ENCODE results near the gene CEBPG. TPM values are rescaled to one million over a fixed set of nuclear protein-coding genes. Genes with fewer than 3 reads are reported as not detected.

Gene CEBPG
- total RNA-seq, 1 donor from 2014 or later = 19.5 TPM

DNA sequence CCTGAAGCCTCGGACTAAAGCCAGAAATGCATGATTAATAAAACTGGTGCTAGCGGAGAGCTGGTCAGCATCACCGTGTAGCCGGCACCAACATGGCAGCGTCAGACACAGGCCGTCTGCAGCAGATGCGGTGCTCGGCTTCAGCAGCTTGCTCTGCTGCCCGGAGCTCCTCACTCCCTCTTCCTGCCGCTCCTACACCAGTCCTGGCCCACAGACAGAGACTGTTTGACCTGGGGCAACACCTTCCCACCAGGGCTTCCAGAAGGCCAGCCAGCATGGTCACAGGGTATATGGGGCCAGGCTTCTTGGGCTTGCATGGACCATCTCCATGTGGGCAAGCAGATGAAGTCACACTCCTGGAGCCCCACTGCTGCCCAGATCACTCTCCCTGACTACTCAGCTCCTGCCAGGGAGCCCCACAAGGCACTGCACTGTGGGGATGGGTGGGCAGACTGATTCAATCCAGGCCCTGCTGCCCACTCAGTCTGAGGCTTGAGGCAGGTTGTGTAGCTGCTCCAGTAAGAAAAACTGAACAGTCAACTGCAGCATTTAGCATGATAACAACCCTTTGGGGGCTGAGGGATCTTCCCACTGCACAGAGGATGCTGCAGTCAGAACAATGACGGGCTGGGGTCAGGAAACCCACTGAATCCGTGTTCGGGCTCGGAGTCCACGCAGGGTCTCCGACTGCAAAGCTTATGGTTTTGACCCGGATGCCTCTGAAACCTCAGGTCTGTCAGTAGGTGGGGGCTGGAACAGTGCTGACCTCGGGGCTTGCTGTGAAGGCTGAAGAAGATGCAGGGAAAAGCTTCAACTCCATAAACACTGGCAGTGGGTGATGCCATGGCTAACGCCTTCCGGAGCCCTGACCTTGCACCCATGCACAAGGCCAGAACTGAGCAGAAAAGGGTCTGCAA lies 45.6 kb downstream of the CEBPG start:
- Mint-ChIP-seq H3K27ac (no peak overlapping the region), H3K9me3 (no peaks in the 10 kb centered on the region), H3K4me3 (no peak overlapping the region), H3K27me3 (ENCODE audit: low read depth) (no peaks in the 10 kb centered on the region), H3K4me1 (peaks cover 9% of the 10 kb centered on the region), H3K36me3 (no peaks in the 10 kb centered on the region)
- TF ChIP-seq, protein P1, sequence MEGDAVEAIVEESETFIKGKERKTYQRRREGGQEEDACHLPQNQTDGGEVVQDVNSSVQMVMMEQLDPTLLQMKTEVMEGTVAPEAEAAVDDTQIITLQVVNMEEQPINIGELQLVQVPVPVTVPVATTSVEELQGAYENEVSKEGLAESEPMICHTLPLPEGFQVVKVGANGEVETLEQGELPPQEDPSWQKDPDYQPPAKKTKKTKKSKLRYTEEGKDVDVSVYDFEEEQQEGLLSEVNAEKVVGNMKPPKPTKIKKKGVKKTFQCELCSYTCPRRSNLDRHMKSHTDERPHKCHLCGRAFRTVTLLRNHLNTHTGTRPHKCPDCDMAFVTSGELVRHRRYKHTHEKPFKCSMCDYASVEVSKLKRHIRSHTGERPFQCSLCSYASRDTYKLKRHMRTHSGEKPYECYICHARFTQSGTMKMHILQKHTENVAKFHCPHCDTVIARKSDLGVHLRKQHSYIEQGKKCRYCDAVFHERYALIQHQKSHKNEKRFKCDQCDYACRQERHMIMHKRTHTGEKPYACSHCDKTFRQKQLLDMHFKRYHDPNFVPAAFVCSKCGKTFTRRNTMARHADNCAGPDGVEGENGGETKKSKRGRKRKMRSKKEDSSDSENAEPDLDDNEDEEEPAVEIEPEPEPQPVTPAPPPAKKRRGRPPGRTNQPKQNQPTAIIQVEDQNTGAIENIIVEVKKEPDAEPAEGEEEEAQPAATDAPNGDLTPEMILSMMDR (IDR thresholded peaks at IDR 0.05; ENCODE audit: unreplicated experiment) = no peak
- no peak for DNase-seq (ENCODE audit: low spot score in 2 of 2, unreplicated experiment in 2 of 2)

DNA sequence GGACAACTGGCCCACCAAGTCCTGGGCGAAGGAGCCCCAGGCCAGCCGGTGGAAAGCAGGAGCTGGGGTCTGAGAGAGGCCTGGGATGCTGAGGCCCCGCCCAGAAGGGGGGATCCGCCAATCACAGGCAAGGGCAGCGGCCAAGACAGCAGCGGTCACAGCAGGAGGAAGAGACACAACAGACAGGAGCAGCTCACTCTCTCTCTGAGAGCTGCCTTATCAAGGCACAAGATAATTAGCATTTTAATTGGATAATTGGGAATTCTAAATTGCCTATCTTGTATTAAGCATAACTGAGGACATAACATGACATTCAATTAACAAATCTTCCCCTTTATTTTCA lies 46.2 kb downstream of the CEBPG start:
- DNase-seq (ENCODE audit: low spot score in 2 of 2, unreplicated experiment in 2 of 2) = no peak
- Mint-ChIP-seq H3K36me3 (no peaks in the 10 kb centered on the region), H3K27ac (no peak overlapping the region), H3K27me3 (ENCODE audit: low read depth) (no peaks in the 10 kb centered on the region), H3K9me3 (no peaks in the 10 kb centered on the region), H3K4me3 (no peak overlapping the region), H3K4me1 (peaks cover 9% of the 10 kb centered on the region)
- TF ChIP-seq, protein P1 (IDR thresholded peaks at IDR 0.05; ENCODE audit: unreplicated experiment) = no peak

DNA sequence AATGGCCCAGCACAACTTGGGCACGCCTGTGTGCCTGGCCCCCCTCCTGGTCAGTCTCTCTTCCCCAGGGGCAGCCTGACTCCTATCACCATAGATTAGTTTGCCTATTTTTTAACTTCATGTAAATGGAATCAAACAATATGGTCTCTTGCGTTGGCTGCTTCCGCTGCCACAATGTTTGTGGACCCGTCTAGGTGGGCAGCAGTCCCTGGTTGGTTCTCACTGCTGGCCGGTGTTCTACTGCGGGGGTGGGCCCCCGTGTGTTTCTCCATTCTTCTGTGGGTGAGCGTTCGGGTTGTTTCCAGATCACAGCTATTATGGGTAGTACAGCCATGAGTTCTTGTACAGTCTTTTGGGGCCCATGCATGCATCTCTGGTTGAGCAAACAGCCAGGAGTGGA lies 47.3 kb downstream of the CEBPG start:
- Mint-ChIP-seq H3K9me3 (no peaks in the 10 kb centered on the region), H3K27ac (no peak overlapping the region), H3K36me3 (no peaks in the 10 kb centered on the region), H3K4me1 (peaks cover 9% of the 10 kb centered on the region), H3K4me3 (no peak overlapping the region), H3K27me3 (ENCODE audit: low read depth) (no peaks in the 10 kb centered on the region)
- TF ChIP-seq, protein P1 (IDR thresholded peaks at IDR 0.05; ENCODE audit: unreplicated experiment) = no peak
- DNase-seq (ENCODE audit: low spot score in 2 of 2, unreplicated experiment in 2 of 2) = no peak

DNA sequence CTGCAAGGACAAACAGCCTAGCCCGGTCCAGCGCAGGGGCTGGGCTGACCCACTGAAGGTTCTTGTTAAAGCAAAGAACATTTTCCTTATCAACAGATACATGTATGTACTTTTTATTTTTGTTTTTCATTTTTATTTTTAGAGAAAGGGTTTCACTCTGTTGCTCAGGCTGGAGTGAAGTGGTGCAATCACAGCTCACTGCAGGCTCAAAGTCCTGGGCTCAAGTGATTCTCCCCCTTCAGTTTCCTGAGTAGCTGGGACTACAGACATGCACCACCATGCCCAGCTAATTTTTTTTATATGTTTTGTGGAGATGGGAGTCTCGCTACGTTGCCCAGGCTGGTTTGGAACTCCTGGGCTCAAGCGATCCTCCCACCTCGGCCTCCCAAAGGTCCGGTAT lies 47.9 kb downstream of the CEBPG start:
- H3K4me1 Mint-ChIP-seq = peaks cover 6% of the 10 kb centered on the region
- no peaks in the 10 kb centered on the region for H3K36me3 Mint-ChIP-seq
- H3K9me3 Mint-ChIP-seq = no peaks in the 10 kb centered on the region
- TF ChIP-seq, protein P1 (IDR thresholded peaks at IDR 0.05; ENCODE audit: unreplicated experiment) = no peak
- no peaks in the 10 kb centered on the region for H3K27me3 Mint-ChIP-seq (ENCODE audit: low read depth)
- H3K27ac Mint-ChIP-seq = no peak overlapping the region
- no peak for DNase-seq (ENCODE audit: low spot score in 2 of 2, unreplicated experiment in 2 of 2)
- no peak overlapping the region for H3K4me3 Mint-ChIP-seq

DNA sequence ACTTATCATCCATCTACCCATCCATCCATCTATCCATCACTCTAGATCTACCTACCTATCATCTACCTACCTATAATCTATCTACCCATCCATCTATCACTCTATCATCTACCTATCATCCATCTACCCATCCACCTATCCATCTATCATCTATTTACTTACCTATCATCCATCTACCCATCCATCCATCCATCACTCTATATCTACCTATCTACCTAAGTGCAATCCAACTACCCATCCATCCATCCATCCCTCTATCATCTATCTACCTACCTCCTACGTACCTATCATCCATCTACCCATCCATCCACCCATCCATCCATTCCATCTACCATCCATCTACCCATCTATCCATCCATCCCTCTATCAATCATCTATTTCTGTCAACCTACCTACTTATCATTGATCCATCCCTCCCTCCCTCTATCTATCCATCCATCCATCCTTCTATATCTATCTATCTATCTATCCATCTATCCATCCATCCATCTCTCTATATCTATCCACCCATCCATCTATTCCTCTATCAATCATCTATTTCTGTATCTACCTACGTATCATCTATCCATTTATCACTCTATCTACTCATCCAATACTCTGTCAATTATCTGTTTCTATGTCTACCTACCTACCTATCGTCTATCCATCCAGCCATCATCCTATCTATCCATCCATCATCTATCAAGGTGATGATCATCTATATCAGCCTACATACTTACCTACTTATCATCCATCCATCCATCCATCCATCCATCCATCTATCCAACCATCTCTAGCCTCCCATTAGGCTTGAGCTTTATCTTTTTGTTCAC lies 49.1 kb downstream of the CEBPG start:
- H3K27ac Mint-ChIP-seq = no peak overlapping the region
- no peaks in the 10 kb centered on the region for H3K27me3 Mint-ChIP-seq (ENCODE audit: low read depth)
- no peak overlapping the region for H3K4me3 Mint-ChIP-seq
- TF ChIP-seq, protein P1 (IDR thresholded peaks at IDR 0.05; ENCODE audit: unreplicated experiment) = no peak
- no peaks in the 10 kb centered on the region for H3K36me3 Mint-ChIP-seq
- DNase-seq (ENCODE audit: low spot score in 2 of 2, unreplicated experiment in 2 of 2) = no peak
- H3K9me3 Mint-ChIP-seq = no peaks in the 10 kb centered on the region
- peaks cover 2% of the 10 kb centered on the region for H3K4me1 Mint-ChIP-seq
